ENCODE data around the gene MRPL4.
A peak's percentile ranks its signal among the peaks of the same experiment; 100 is the strongest.

The MRPL4 gene

DNA sequence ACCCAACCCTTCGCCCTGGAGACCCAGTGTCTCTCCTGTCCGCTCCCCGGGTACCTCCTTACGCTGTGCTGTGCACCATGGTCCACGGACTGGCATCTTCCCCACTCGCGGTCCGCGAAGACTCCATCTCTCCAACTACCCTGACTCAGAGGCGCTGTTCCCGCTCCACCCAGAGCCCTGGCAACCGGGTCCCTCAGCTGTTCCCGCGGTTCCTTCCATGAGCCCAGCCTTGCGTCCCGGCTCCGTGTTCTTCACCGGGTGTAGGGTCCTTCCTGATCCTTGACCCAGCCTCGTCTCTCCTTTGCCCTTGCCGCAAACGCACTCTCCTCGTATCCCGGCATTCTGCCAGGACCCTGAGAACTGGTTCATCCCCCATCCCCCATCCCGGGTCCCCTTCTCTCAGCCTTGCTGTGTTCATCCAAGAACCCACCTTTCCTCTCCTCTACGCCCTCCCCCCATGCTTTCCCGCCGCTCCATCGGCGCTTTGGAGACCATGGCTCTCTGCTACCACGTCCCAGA lies 38.4 kb downstream of the MRPL4 start:
- DNase-seq, result no peak

DNA sequence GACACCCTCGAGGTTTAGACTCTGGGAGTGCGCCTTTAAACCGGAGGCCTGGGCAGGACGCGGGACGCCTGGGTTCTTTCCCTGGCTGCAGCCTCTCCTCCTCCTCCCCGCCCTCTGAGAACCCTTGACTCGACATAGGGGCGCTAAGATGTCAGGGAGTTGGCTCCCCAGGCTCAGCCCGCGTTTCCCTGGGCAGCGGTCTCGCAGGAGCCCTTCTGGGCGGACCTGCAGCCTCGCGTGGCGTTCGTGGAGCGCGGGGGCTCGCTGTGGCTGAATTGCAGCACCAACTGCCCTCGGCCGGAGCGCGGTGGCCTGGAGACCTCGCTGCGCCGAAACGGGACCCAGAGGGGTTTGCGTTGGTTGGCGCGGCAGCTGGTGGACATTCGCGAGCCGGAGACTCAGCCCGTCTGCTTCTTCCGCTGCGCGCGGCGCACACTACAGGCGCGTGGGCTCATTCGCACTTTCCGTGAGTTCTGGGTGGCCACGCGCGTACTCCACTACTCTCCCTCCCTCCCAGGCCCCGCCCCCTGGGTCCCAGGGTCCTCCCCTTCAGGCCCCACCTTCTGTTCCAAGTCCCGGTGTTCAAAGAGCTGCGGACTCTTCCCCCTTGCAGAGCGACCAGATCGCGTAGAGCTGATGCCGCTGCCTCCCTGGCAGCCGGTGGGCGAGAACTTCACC lies 39.0 kb downstream of the MRPL4 start:
- peak; percentile 68 for DNase-seq

DNA sequence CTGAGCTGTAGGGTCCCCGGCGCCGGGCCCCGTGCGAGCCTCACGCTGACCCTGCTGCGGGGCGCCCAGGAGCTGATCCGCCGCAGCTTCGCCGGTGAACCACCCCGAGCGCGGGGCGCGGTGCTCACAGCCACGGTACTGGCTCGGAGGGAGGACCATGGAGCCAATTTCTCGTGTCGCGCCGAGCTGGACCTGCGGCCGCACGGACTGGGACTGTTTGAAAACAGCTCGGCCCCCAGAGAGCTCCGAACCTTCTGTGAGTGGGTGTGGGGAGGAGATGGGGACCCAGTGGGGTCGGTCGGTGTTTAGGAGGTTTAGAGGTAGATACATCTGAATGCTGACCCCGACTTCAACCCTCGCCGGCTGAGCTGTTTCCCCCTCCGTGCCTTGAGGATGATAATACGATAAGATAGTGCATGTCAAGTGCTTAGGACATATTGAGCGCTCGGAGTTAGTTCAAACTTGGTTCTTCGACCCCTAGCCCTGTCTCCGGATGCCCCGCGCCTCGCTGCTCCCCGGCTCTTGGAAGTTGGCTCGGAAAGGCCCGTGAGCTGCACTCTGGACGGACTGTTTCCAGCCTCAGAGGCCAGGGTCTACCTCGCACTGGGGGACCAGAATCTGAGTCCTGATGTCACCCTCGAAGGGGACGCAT lies 39.7 kb downstream of the MRPL4 start:
- DNase-seq, result no peak

DNA sequence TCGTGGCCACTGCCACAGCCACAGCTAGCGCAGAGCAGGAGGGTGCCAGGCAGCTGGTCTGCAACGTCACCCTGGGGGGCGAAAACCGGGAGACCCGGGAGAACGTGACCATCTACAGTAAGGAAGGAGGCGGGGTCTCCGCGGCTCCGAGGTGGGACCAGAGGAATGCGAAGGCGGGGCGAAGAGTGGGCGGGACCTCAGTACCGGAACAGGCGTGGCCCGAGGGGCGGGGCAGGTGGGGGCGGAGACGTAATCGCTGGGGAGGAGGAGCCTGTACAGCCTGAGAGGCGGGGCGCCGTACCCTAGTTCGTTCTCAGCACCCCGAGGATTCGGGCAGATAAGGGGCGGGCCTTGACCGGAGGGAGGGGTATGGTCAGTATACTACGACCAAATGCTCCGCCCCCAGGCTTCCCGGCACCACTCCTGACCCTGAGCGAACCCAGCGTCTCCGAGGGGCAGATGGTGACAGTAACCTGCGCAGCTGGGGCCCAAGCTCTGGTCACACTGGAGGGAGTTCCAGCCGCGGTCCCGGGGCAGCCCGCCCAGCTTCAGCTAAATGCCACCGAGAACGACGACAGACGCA lies 40.3 kb downstream of the MRPL4 start:
- DNase-seq, result peak; percentile 59

DNA sequence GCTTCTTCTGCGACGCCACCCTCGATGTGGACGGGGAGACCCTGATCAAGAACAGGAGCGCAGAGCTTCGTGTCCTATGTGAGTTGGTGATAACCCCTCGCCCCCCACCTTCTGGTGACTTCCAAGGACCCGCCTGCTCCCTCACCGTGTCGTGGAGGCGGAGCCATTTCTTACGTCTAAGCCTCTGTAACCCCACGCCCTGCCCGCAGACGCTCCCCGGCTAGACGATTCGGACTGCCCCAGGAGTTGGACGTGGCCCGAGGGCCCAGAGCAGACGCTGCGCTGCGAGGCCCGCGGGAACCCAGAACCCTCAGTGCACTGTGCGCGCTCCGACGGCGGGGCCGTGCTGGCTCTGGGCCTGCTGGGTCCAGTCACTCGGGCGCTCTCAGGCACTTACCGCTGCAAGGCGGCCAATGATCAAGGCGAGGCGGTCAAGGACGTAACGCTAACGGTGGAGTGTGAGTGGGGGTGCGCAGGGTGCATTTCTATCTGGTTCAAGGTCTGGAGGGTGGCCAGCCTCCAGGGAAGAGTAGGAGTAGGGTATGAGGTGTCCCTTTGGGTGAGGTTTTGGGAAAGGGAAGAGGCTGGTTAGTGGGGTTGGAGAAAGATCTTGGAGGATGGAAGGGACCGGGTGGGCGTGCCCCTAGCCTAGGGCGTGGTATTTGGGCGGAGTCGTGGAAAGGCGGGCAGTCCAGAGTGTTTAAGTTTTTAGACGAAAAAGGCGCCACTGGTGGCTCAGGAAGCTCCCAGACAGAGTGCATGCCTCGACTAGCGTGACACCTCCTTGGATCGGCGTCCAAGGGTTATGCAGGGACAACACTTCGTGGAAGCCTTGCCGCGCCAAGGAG lies 41.0 kb downstream of the MRPL4 start:
- no peak for DNase-seq

DNA sequence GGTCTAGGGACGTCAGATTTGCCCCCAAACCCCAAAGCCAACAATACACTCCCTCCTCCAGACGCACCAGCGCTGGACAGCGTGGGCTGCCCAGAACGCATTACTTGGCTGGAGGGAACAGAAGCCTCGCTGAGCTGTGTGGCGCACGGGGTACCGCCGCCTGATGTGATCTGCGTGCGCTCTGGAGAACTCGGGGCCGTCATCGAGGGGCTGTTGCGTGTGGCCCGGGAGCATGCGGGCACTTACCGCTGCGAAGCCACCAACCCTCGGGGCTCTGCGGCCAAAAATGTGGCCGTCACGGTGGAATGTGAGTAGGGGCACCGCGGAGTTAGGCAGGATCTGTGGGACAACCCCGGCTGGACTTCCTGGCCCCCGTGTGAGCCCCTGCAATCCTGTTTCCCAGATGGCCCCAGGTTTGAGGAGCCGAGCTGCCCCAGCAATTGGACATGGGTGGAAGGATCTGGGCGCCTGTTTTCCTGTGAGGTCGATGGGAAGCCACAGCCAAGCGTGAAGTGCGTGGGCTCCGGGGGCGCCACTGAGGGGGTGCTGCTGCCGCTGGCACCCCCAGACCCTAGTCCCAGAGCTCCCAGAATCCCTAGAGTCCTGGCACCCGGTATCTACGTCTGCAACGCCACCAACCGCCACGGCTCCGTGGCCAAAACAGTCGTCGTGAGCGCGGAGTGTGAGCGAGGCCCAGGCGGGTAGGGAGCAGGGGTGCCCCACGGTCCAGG lies 41.8 kb downstream of the MRPL4 start:
- no peak for DNase-seq

DNA sequence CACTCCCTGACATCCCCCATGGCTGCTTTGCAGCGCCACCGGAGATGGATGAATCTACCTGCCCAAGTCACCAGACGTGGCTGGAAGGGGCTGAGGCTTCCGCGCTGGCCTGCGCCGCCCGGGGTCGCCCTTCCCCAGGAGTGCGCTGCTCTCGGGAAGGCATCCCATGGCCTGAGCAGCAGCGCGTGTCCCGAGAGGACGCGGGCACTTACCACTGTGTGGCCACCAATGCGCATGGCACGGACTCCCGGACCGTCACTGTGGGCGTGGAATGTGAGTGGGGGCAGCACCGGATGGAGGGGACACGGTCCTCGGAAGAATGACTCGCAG lies 42.3 kb downstream of the MRPL4 start:
- DNase-seq, result no peak

DNA sequence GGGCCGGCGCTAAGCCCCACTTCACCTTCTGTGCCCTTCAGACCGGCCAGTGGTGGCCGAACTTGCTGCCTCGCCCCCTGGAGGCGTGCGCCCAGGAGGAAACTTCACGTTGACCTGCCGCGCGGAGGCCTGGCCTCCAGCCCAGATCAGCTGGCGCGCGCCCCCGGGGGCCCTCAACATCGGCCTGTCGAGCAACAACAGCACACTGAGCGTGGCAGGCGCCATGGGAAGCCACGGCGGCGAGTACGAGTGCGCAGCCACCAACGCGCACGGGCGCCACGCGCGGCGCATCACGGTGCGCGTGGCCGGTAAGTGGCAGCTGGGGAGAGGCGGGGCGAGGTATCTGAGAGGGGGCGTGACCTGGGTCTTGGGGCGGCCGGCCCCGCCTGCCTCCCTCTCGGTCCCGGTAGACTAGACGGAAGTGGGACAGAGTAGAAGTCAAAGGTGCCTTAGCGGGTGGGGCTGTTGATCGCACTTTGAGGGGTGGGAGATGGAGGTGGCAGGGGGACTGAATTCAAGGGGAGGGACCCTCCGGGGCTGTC lies 43.4 kb downstream of the MRPL4 start:
- peak; percentile 83 for DNase-seq

DNA sequence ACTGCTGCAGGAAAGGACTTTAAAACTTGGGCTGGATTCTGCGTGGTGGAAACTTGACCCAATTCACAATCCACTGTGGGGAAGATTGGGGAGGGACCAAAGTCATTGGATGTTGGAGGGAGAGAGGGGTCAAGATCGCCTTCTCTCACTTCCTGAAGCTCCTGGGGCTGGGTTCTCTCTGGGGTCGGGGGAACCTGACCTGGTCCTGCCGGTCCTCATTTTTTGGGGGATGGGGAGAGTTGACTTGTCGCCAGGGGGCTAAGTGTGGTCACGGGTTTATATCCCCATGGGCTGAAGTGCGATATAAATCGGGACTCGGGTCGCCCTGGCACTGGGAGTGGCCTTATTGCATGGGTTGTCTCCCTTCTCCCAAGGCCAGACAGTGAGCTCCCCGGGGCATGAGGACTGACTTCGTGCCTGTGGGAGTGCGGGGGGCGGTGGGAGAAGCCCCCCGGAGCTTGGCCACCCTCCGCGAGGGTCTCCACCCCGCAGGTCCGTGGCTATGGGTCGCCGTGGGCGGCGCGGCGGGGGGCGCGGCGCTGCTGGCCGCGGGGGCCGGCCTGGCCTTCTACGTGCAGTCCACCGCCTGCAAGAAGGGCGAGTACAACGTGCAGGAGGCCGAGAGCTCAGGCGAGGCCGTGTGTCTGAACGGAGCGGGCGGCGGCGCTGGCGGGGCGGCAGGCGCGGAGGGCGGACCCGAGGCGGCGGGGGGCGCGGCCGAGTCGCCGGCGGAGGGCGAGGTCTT lies 44.0 kb downstream of the MRPL4 start:
- no peak for DNase-seq

DNA sequence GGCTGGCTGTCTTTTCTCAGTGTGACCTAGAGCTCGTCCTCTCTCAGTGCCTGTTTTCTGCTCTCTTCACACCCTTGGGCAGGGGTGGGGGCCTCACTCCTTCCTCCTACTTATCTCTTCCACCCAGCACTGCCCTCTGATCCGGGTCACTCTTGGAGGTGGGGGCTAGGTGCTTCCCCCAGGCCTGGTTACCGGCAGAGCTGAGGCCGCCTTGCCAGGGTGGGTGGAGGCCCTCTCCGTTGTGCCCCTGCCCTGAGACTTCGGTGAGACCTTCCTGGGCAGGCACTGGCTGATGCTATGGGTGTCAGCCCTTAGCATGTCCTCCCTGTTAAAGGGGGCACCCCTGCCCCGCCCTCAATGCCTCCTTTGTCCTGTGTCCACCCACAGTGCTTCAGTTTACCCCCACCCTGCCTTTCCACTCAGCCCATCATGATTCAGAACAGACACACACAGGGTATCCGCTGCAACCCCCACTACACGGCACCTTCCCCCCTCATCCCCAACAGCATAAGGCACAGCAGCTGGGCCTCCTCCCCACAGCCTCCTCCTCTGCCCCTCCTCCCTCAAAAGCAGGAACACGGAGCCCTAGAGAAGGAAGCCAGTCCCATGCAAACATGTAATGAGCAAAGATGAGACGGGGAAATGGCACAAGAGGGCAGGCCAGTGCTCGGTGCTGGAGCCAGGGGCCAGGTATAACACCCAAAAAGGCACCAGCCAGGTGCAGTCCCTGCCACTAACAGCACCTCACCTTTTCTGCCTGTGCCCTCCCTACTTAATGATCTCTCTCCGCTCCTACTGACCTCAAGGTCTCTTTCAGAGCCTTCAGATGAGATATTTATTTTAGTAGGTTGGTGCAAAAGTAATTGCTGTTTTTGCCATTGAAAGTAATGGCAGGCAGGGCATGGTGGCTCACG lies 47.8 kb downstream of the MRPL4 start:
- no peak for DNase-seq

DNA sequence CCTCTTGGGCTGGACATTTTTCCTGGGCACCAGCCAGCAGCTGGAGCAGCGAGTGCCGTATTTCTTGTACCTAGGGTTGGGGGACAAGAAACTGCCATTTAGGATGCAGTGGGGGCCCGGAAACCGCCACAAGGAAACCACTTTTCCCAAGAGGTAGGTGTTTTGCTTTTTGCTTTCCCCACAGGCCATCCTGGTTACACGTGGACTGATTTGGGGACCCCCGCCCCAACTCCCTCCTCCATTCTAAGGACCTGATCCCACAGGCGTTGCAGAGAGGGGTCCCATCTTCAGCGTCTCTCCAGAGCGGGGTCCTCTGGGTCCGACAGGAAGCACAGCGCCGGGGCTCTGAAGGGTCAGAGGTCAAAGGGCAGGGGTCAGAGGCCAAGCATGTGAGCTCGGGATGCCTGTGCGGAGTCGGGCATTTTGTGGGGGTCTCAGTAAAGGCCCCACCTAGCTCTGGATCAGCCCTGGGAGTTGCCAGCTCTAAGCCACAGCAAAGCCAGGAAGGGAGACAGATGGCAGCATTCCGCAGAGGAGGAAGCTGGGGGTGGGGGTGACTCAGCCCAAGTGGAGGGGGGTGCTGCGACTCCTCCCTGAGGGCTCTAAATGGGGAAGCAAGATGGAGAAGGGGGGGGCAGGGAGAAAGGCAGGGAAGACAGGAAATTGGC lies 53.3 kb downstream of the MRPL4 start:
- no peak for DNase-seq

DNA sequence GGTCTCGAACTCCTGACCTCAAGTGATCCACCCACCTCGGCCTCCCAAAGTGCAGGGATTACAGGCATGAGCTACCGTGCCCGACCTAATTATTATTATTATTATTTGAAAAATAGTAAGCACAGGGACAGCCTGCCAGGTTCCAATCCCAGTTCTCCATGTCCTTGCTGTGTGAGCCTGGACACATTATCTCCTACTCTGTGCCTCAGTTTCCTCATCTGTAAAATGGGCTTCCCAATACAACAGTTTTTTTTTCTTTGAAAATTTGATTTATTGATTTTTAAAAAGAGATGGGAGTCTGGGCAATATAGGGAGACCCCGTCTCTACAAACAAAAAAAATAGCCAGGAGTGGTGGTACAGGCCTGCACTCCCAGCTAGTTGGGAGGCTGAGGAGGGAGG lies 54.3 kb downstream of the MRPL4 start:
- DNase-seq, result no peak

DNA sequence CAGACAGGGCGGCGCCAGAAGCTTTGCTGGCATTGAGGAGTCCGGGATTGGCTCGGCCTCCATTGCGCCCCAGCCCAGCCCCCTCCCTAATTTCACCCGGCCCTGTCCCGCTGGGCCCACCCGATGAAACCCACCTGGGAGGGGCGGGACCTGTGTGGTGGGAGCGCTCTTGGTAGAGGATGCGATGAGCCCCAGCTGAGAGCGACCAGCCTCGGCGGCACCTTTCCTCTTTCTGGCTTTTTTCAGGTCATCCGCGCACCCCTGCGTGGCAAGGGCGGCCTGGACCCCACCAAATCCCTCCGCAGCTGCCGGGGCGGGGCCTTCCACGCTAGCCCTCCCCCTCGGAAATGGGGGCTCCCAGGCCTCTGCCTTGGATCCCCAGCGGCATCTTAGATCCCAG lies 57.4 kb downstream of the MRPL4 start, which contains the start of gene ZGLP1:
TSS of gene ZGLP1 (minus strand) at position 393 of the 400 bp plus-strand sequence.
- DNase-seq, result no peak
